Colonic mucosa (tissue), 4 donors: ENCODE results near the gene SLAMF6. TPM values are rescaled to one million over a fixed set of nuclear protein-coding genes. Genes with fewer than 3 reads are reported as not detected.
"Not testable (repeated sequence)": the region's sequence is repeated elsewhere in the genome, so short reads cannot be mapped to it uniquely, and the experiment has no call there.

Source experiments
- DNase-seq: peaks from one replicate; pipeline ENCODE4 v3.0.0-alpha.2; 2020
- H3K27ac ChIP-seq: fragments of 200-600 bp; one replicate; pipeline ENCODE4 v1.8.0; 2021
- H3K27me3 ChIP-seq: fragments of 200-600 bp; one replicate; pipeline ENCODE4 v1.8.0; 2021
- H3K36me3 ChIP-seq: fragments of 200-600 bp; one replicate; pipeline ENCODE4 v1.8.0; 2021
- H3K4me1 ChIP-seq: fragments of 200-600 bp; one replicate; pipeline ENCODE4 v1.8.0; 2021; ENCODE audit warnings: mild to moderate bottlenecking
- H3K4me3 ChIP-seq: fragments of 200-600 bp; one replicate; pipeline ENCODE4 v1.8.0; 2021
- H3K9ac ChIP-seq, 2 donors: one replicate each; pipeline ENCODE4 v1.7.0; 2013; ENCODE audit warnings: control low read depth in 2 of 2, low read depth in 2 of 2, low read length in 2 of 2
- H3K9me3 ChIP-seq: fragments of 200-600 bp; one replicate; pipeline ENCODE4 v1.8.0; 2021
- CTCF ChIP-seq: fragments of 200-600 bp; IDR thresholded peaks from one replicate; pipeline ENCODE4 v1.8.0; 2022; ENCODE audit warnings: antibody characterized with exemption, mild to moderate bottlenecking
- intact Hi-C: fragments of 100-400 bp; cut with DNase I; formaldehyde crosslinking; loops from one replicate; pipeline ENCODE4 v1.14.1; 2022
- total RNA-seq, 2 donors: library from RNA; stranded (reverse); fragmentation: NEBNext Ultra II Directional in 1 of 2; extraction: Animal tissue kit (Norgen Biotek cat#: 25700) in 1 of 2; gene quantifications; one replicate each; pipeline ENCODE4 v1.2.1, GENCODE V29; 2021
- donor health status: healthy.
- donor health status: DM: no; HTN: no; CAD: no.
- donor health status: DM: no; HTN: no; CAD: no.

Gene SLAMF6
- total RNA-seq, 2 donors from 2014 or later = 1.1 to 1.4 TPM

DNA sequence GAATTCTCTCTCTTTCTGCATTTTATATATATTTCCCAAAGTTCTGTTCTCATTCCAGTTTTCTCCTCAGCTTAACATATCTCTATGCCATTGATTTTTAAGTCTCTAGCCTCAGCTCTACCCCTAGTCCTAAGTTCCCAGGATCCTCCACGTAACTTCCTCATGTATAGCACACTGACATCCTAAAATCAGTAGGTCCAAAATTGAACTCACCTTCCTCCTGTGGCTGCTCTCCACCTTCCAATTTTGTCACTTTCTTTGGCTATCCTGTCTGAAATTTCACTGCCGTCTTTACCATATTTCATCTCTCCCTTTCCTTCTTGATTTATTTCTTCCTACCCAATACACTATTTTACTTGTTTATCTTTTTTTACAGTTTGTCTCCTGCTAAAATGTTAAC, 1.5 kb downstream of the SLAMF6 start:
- Histone ChIP-seq H3K27ac (peak overlapping the region; percentile 13), H3K4me3 (no peak overlapping the region), H3K4me1 (no peaks in the 10 kb centered on the region), H3K9me3 (no peaks in the 10 kb centered on the region), H3K27me3 (no peaks in the 10 kb centered on the region), H3K36me3 (no peaks in the 10 kb centered on the region), H3K9ac (no peak overlapping the region)
- intact Hi-C loops = no loop called here
- no peak for TF ChIP-seq CTCF
- no peak for DNase-seq

DNA sequence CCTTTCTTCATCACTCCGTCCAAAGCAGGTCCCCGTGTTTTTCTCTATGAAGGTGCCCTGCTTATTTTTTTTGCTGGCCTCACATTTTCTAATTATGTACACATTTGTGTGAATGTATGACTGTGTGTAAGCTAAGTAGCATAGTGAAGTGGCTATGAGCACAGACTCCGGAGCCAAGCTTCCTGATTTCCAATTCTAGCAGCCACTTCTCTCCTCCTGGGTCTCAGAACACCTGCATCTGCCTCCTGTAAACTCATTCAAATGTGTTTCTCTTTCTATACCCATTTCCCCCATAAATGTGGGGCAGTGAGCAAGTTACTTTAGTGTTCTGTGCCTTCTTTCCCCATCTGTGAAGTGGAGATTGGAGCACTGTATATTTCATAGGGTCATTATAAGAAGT, 2.1 kb downstream of the SLAMF6 start:
- Histone ChIP-seq H3K4me3 (no peak overlapping the region), H3K9ac (peak overlapping the region; percentile 12 to 36), H3K4me1 (no peaks in the 10 kb centered on the region), H3K27me3 (no peaks in the 10 kb centered on the region), H3K27ac (peak overlapping the region; percentile 13), H3K9me3 (no peaks in the 10 kb centered on the region), H3K36me3 (no peaks in the 10 kb centered on the region)
- no peak for DNase-seq
- TF ChIP-seq CTCF = no peak
- intact Hi-C loops = no loop called here

DNA sequence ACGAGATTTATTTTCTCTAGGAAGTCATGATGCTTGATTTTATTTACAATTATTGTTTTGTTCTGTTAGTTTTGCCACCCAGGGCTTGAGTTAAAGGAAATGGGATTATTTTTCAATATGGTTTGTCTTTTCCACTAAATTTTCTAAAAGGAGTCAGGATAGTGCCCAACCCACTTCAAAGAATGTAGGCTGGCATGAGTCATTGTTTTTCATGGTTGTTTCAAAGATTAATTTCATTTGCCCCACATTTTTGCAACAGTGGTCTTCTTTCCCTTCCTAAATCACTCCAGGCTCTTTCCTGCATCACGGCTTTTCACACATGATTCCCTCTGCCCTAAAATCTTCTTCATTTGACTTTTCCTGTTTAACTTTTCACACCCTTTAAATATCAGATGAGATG, 2.5 kb downstream of the SLAMF6 start:
- no peaks in the 10 kb centered on the region for H3K9me3 ChIP-seq
- intact Hi-C loops = no loop called here
- H3K27ac ChIP-seq = peak overlapping the region; percentile 13
- H3K4me1 ChIP-seq = no peaks in the 10 kb centered on the region
- H3K36me3 ChIP-seq = no peaks in the 10 kb centered on the region
- H3K9ac ChIP-seq = no peak overlapping the region
- TF ChIP-seq CTCF = no peak
- no peak overlapping the region for H3K4me3 ChIP-seq
- H3K27me3 ChIP-seq = no peaks in the 10 kb centered on the region
- DNase-seq = no peak

DNA sequence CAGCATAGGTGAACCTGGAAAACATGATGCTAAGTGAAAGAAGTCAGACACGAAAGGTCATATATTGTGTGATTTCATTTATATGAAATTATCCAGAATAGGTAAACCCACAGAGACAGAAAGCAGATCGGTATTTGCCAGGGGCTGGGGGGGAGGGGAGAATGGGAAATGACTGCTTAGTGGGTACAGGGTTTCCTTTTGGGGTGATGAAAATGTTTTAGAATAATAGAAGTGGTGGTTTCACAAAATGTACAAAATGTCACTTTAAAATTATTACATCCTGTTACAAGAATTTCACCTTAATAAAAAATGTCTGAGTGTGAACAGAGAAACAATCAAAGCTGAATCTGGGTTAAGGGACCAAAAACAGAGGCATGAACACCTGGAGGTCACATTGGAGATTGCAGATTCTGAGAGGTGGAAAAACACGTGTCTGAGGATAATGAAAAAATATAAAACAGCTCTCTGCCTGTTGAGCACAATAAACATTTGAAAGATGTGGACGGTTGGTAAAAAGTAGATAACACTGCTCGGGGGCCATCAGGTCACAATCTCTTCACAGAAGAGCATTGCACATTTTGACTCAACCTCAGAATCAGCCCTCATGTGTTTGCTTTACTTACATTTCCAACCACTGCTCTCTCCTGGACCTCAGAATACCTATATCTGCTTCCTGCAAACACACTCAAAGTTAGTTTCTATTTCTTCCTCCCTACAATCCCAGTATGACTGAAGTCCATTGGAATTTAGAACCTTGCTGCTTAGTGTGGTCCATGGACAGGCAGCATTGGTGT, 3.2 kb downstream of the SLAMF6 start:
- H3K27me3 ChIP-seq = no peaks in the 10 kb centered on the region
- TF ChIP-seq CTCF = no peak
- no peaks in the 10 kb centered on the region for H3K9me3 ChIP-seq
- no peaks in the 10 kb centered on the region for H3K36me3 ChIP-seq
- no peaks in the 10 kb centered on the region for H3K4me1 ChIP-seq
- H3K4me3 ChIP-seq = no peak overlapping the region
- no peak for DNase-seq
- H3K27ac ChIP-seq = peak overlapping the region; percentile 13
- intact Hi-C loops = no loop called here
- H3K9ac ChIP-seq = no peak overlapping the region

DNA sequence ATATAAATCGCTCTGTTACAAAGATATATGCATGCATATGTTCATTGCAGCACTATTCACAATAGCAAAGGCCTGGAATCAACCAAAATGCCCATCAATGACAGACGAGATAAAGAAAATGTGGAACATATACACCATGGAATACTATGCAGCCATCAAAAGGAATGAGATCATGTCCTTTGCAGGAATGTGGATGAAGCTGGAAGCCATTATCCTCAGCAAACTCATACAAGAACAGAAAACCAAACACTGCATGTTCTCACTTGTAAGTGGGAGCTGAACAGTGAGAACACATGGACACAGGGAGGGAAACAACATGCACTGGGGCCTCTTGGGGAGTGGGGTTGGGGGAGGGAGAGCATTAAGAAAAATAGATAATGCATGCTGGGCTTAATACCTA, 5.5 kb downstream of the SLAMF6 start:
- H3K9ac ChIP-seq, intact Hi-C loops, H3K4me3 ChIP-seq, H3K36me3 ChIP-seq, H3K27ac ChIP-seq, H3K27me3 ChIP-seq, H3K9me3 ChIP-seq, H3K4me1 ChIP-seq, DNase-seq: not testable (repeated sequence)

DNA sequence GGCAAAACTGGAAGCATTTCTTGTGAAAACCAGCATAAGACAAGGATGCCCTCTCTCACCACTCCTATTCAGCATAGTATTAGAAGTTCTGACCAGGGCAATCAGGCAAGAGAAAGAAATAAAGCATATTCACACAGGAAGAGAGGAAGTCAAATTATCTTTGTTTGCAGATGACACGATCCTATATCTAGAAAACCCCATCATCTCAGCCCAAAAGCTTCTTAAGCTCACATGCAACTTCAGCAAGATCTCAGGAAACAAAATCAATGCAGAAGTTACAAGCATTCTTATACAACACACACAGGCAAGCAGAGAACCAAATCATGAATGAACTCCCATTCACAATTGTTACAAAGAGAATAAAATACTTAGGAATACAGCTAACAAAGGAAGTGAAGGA, 7.1 kb downstream of the SLAMF6 start:
- H3K9ac ChIP-seq, H3K9me3 ChIP-seq, DNase-seq, H3K27ac ChIP-seq, intact Hi-C loops, H3K4me3 ChIP-seq, H3K36me3 ChIP-seq, H3K4me1 ChIP-seq, H3K27me3 ChIP-seq: not testable (repeated sequence)
